ENCODE results near the gene AP3M1.
A peak's percentile ranks its signal among the peaks of the same experiment; 100 is the strongest.

GRCh38 chr10:74103560-74104258 is 46.9 kb downstream of the AP3M1 start:
- TF ChIP-seq CTCF (IDR thresholded peaks at IDR 0.05) (peak in 1 of 4 experiments; percentile 29), POLR2A (IDR thresholded peaks at IDR 0.05) (no peak)
